Fibroblast of lung (primary cell): Measurements from ENCODE around the gene CDO1.
A peak's percentile ranks its signal among the peaks of the same experiment; 100 is the strongest.

Experiments used
- EZH2 ChIP-seq: IDR thresholded peaks from 2 replicates; pipeline ENCODE4 v1.5.1; 2012; ENCODE audit warnings: low read length, control low read depth, mild to moderate bottlenecking; ENCODE audit errors: missing control alignments
- TF ChIP-seq, protein P1 (sequence below), 2 donors: IDR thresholded peaks in 1 of 2; conservative IDR thresholded peaks in 1 of 2; 1 replicate in 1 of 2; 2 replicates in 1 of 2; pipeline ENCODE4 v1.5.1; 2011 to 2012; ENCODE audit warnings: low read length in 2 of 2, control low read depth in 1 of 2, inconsistent platforms in 1 of 2, low read depth in 1 of 2, mild to moderate bottlenecking in 1 of 2

DNA sequence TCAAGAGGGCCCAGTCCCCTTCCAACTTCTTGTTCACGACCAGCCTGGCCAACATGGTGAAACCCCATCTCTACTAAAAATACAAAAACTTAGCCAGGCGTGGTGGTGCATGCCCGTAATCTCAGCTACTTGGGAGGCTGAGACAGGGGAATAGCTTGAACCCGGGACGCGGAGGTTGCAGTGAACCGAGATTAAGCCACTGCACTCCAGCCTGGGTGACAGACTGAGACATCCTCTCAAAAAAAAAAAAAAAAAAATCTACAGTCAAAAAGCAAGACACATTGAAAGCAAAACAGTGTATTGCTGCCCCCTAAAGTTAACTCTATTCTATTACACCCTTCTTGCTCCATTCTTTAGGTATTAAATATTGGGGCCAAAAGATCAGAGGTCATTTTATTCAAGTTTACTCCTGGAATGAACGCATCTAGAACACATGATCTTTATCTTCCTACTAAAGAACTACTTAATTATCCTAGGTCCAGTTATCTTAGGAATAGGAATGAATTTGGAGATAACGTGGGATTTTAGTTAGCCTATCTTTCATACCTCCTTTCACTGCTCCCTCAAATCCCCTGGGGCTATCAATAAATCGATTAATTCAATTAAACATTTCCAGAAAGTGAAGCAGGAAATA, 22.5 kb upstream of the CDO1 start:
- TF ChIP-seq, protein P1, sequence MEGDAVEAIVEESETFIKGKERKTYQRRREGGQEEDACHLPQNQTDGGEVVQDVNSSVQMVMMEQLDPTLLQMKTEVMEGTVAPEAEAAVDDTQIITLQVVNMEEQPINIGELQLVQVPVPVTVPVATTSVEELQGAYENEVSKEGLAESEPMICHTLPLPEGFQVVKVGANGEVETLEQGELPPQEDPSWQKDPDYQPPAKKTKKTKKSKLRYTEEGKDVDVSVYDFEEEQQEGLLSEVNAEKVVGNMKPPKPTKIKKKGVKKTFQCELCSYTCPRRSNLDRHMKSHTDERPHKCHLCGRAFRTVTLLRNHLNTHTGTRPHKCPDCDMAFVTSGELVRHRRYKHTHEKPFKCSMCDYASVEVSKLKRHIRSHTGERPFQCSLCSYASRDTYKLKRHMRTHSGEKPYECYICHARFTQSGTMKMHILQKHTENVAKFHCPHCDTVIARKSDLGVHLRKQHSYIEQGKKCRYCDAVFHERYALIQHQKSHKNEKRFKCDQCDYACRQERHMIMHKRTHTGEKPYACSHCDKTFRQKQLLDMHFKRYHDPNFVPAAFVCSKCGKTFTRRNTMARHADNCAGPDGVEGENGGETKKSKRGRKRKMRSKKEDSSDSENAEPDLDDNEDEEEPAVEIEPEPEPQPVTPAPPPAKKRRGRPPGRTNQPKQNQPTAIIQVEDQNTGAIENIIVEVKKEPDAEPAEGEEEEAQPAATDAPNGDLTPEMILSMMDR (conservative IDR thresholded peaks at IDR 0.05 in 1 of 2, IDR thresholded peaks at IDR 0.05 in 1 of 2; ENCODE audit: low read depth in 1 of 2, low read length in 2 of 2) = peak; percentile 35 to 54
- TF ChIP-seq EZH2 = no peak
